Heart left ventricle (tissue), 13 donors: ENCODE data around the gene NUTM2F.
"Not testable (repeated sequence)": the region's sequence is repeated elsewhere in the genome, so short reads cannot be mapped to it uniquely, and the experiment has no call there.

Experiments used
- CTCF ChIP-seq, 12 donors: fragments of 200-600 bp; sonication (generic) in 4 of 12; IDR thresholded peaks; one replicate each; pipeline versions ENCODE4 v1.5.0 to v1.8.0; 2018 to 2022; ENCODE audit warnings: antibody characterized with exemption in 12 of 12, mild to moderate bottlenecking in 5 of 12
- POLR2A ChIP-seq, 2 donors: fragments of 450-650 bp; IDR thresholded peaks; one replicate each; pipeline ENCODE4 v1.6.1; 2017; ENCODE audit warnings: antibody characterized with exemption in 2 of 2, mild to moderate bottlenecking in 2 of 2, moderate library complexity in 2 of 2
- donor health status: ischemic (EF 13 %, LVEDD 7.1; RV severe dilation, severe dysfunction).
- donor health status: DM: no; HTN: yes; CAD: no.
- donor health status: DM: no; HTN: no; CAD: no.
- donor health status: ischemic (EF 25% LVEDD 6.9; RV normal size, moderate dysfunction).
- donor health status: ischemic (EF 25% LVEDD 5.7; RV mildly dilated, moderate dysfunction).
- donor health status: ischemic (EF 35%, LVEDD 5.7; RV mildly dilated, moderate dysfunction).
- donor health status: nonischemic (EF 11% LVEDD 7.7; RV severe dilation, severe dysfunction).
- donor health status: DM: yes; HTN: yes; CAD: no.
- donor health status: PGD.
- donor health status: ischemic (EF 29% LVEDD 5.4; RV normal size, mild dysfunction).
- donor health status: nonischemic (EF 23%, LVEDD 6.1; RV moderate dilation, normal function).

- not testable (repeated sequence) for TF ChIP-seq CTCF, POLR2A (IDR thresholded peaks at IDR 0.05)
Observed at GRCh38 chr9:94357158-94357557, 28.7 kb upstream of the NUTM2F start.
